CD14-positive monocyte (primary cell): Measurements from ENCODE around the gene CSMD2. TPM values are rescaled to one million over a fixed set of nuclear protein-coding genes. Genes with fewer than 3 reads are reported as not detected.

ENCODE experiments used
- DNase-seq, 3 donors: peaks; one replicate each; pipeline ENCODE4 v3.0.0-alpha.2; 2011 to 2022
- H2AFZ ChIP-seq: 2 replicates; pipeline ENCODE4 v1.6.0; 2012; ENCODE audit warnings: mild to moderate bottlenecking, low read depth, low read length, inconsistent platforms; ENCODE audit not compliant: insufficient read depth, poor library complexity, severe bottlenecking
- H3K27ac ChIP-seq, 2 donors: 1 replicate in 1 of 2; 2 replicates in 1 of 2; pipeline ENCODE4 v1.5.1; 2012 to 2013; ENCODE audit warnings: low read length in 2 of 2, control low read depth in 1 of 2, inconsistent platforms in 1 of 2, low read depth in 1 of 2, mild to moderate bottlenecking in 1 of 2
- H3K27me3 ChIP-seq, 2 donors: one replicate each; pipeline versions ENCODE4 v1.6.0 to v1.6.1; 2011 to 2013; ENCODE audit warnings: low read length in 2 of 2; ENCODE audit not compliant: control insufficient read depth in 2 of 2, insufficient read depth in 2 of 2
- H3K36me3 ChIP-seq, 2 donors: replicated peaks in 1 of 2; 1 replicate in 1 of 2; 2 replicates in 1 of 2; pipeline versions ENCODE4 v1.5.1 to v1.6.1; 2012 to 2013; ENCODE audit warnings: low read length in 2 of 2, control low read depth in 1 of 2, inconsistent platforms in 1 of 2, mild to moderate bottlenecking in 1 of 2; ENCODE audit not compliant: insufficient read depth in 2 of 2, control insufficient read depth in 1 of 2
- H3K4me1 ChIP-seq, 2 donors: 1 replicate in 1 of 2; 2 replicates in 1 of 2; pipeline versions ENCODE4 v1.5.1 to v1.6.1; 2012 to 2013; ENCODE audit warnings: low read length in 2 of 2, control low read depth in 1 of 2, inconsistent platforms in 1 of 2, mild to moderate bottlenecking in 1 of 2, moderate library complexity in 1 of 2; ENCODE audit not compliant: insufficient read depth in 2 of 2, control insufficient read depth in 1 of 2
- H3K4me2 ChIP-seq: replicated peaks from 2 replicates; pipeline ENCODE3; 2012; ENCODE audit warnings: low read length, moderate library complexity, mild to moderate bottlenecking; ENCODE audit not compliant: poor library complexity, severe bottlenecking; ENCODE audit errors: extremely low read depth
- H3K4me3 ChIP-seq, 3 experiments: fragments of 200-600 bp in 1 of 3; sonication (generic) in 1 of 3; replicated peaks in 1 of 3; 1 replicate in 2 of 3; 2 replicates in 1 of 3; pipeline ENCODE4 v1.5.1; 2011 to 2013; ENCODE audit warnings: low read length in 3 of 3, mild to moderate bottlenecking in 3 of 3, control low read depth in 2 of 3, low read depth in 2 of 3, inconsistent platforms in 1 of 3, moderate library complexity in 1 of 3
- H3K79me2 ChIP-seq: 2 replicates; pipeline ENCODE4 v1.6.0; 2012; ENCODE audit warnings: mild to moderate bottlenecking, control low read depth, inconsistent platforms, low read length, moderate library complexity; ENCODE audit not compliant: insufficient read depth
- H3K9ac ChIP-seq: 2 replicates; pipeline ENCODE4 v1.6.0; 2017; ENCODE audit warnings: low read length, mild to moderate bottlenecking; ENCODE audit not compliant: insufficient read depth, poor library complexity, severe bottlenecking
- H3K9me3 ChIP-seq, 2 donors: replicated peaks in 1 of 2; 1 replicate in 1 of 2; 2 replicates in 1 of 2; pipeline versions ENCODE4 v1.5.1 to v1.6.1; 2012 to 2013; ENCODE audit warnings: low read length in 2 of 2, control low read depth in 1 of 2; ENCODE audit not compliant: control insufficient read depth in 1 of 2, insufficient read depth in 1 of 2
- H4K20me1 ChIP-seq: 2 replicates; pipeline ENCODE4 v1.6.0; 2012; ENCODE audit warnings: mild to moderate bottlenecking, low read length, control low read depth, moderate library complexity; ENCODE audit not compliant: insufficient read depth
- H3K27ac Mint-ChIP-seq, 7 donors: one replicate each; pipeline ENCODE4 v1.8.0; 2020; ENCODE audit warnings: mild to moderate bottlenecking in 7 of 7, mixed read lengths in 7 of 7, moderate library complexity in 6 of 7, inconsistent platforms in 2 of 7
- H3K27me3 Mint-ChIP-seq, 3 donors: one replicate each; pipeline ENCODE4 v1.8.0; 2021 to 2022; ENCODE audit warnings: low read depth in 3 of 3, mild to moderate bottlenecking in 3 of 3, mixed read lengths in 3 of 3, moderate library complexity in 3 of 3, inconsistent platforms in 1 of 3
- H3K36me3 Mint-ChIP-seq, 2 donors: one replicate each; pipeline ENCODE4 v1.8.0; 2020; ENCODE audit warnings: mixed read lengths in 2 of 2, inconsistent platforms in 1 of 2, mild to moderate bottlenecking in 1 of 2
- H3K4me1 Mint-ChIP-seq: one replicate; pipeline ENCODE4 v1.8.0; 2020; ENCODE audit warnings: mild to moderate bottlenecking, mixed read lengths
- H3K4me3 Mint-ChIP-seq, 2 donors: one replicate each; pipeline ENCODE4 v1.8.0; 2020; ENCODE audit warnings: mild to moderate bottlenecking in 2 of 2, mixed read lengths in 2 of 2, moderate library complexity in 1 of 2
- H3K9me3 Mint-ChIP-seq, 7 donors: one replicate each; pipeline ENCODE4 v1.8.0; 2020 to 2022; ENCODE audit warnings: mixed read lengths in 7 of 7, mild to moderate bottlenecking in 6 of 7, moderate library complexity in 6 of 7, inconsistent platforms in 2 of 7
- WGBS: methylation state at CpG from one replicate; pipeline ENCODE4 v1.1.5; 2013; ENCODE audit warnings: missing lambda C conversion rate; ENCODE audit not compliant: insufficient coverage; 5-methylcytosine and 5-hydroxymethylcytosine counted together
- intact Hi-C, 2 donors: fragments of 100-400 bp; cut with micrococcal nuclease; formaldehyde crosslinking; loops; one replicate each; pipeline versions ENCODE4 v1.15.0 to v1.15.1; 2023
- polyA plus RNA-seq, 3 donors: library from polyadenylated mRNA; depleted of rRNA in 1 of 3; unstranded in 2 of 3; stranded (reverse) in 1 of 3; fragments of 300-500 nt in 2 of 3; fragments of >200 nt in 1 of 3; fragmentation: Illumina TruSeq in 2 of 3; gene quantifications; 1 replicate in 2 of 3; 2 replicates in 1 of 3; pipeline ENCODE4 v1.2.3, GENCODE V29; 2012 to 2021
- TF ChIP-seq, protein P1 (sequence below): fragments of 200-600 bp; IDR thresholded peaks from one replicate; pipeline ENCODE4 v1.8.0; 2022; ENCODE audit warnings: antibody characterized with exemption, mild to moderate bottlenecking

CSMD2 gene
- polyA plus RNA-seq, 3 donors = 0.04 TPM; not detected in 2

DNA sequence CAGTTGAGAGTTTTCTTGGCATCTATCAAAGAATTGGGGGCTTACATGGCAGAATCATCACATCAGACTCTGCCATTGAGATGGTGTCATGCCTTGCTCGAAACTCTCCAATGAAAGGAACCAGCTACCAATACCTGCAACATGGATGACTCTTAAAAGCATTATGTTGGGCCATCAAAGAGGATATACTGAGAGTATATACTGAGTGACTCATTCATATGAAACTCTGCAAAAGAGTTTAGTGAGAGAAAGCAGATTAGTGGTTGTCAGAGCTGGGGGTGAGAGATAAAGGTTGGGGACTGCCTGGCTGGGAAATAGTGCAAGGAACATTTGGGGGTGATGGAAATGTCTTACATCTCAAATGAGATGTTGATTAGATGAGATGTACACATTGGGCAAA, 315.8 kb downstream of the CSMD2 start:
- no CpG with 5 or more reads among the region's 1 CpG for whole genome bisulfite sequencing
- H2AFZ ChIP-seq = no peak overlapping the region
- no peaks in the 10 kb centered on the region for H3K4me1 ChIP-seq
- intact Hi-C loops = no loop called here
- TF ChIP-seq, protein P1, sequence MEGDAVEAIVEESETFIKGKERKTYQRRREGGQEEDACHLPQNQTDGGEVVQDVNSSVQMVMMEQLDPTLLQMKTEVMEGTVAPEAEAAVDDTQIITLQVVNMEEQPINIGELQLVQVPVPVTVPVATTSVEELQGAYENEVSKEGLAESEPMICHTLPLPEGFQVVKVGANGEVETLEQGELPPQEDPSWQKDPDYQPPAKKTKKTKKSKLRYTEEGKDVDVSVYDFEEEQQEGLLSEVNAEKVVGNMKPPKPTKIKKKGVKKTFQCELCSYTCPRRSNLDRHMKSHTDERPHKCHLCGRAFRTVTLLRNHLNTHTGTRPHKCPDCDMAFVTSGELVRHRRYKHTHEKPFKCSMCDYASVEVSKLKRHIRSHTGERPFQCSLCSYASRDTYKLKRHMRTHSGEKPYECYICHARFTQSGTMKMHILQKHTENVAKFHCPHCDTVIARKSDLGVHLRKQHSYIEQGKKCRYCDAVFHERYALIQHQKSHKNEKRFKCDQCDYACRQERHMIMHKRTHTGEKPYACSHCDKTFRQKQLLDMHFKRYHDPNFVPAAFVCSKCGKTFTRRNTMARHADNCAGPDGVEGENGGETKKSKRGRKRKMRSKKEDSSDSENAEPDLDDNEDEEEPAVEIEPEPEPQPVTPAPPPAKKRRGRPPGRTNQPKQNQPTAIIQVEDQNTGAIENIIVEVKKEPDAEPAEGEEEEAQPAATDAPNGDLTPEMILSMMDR = no peak
- Mint-ChIP-seq H3K36me3 (no peaks in the 10 kb centered on the region), H3K4me3 (no peak overlapping the region), H3K4me1 (no peaks in the 10 kb centered on the region), H3K27ac (no peak overlapping the region), H3K27me3 (peaks cover 1 to 9% (median 8%) of the 10 kb centered on the region in 3 donors), H3K9me3 (peaks cover 0 to 2% (median 0%) of the 10 kb centered on the region in 7 donors)
- no peak overlapping the region for H3K4me3 ChIP-seq
- H3K9me3 ChIP-seq = no peaks in the 10 kb centered on the region
- H3K27me3 ChIP-seq = no peaks in the 10 kb centered on the region
- no peak overlapping the region for H3K27ac ChIP-seq
- no peaks in the 10 kb centered on the region for H4K20me1 ChIP-seq
- DNase-seq = no peak
- no peaks in the 10 kb centered on the region for H3K36me3 ChIP-seq
- H3K4me2 ChIP-seq = no peak overlapping the region
- H3K9ac ChIP-seq = no peak overlapping the region
- no peaks in the 10 kb centered on the region for H3K79me2 ChIP-seq

DNA sequence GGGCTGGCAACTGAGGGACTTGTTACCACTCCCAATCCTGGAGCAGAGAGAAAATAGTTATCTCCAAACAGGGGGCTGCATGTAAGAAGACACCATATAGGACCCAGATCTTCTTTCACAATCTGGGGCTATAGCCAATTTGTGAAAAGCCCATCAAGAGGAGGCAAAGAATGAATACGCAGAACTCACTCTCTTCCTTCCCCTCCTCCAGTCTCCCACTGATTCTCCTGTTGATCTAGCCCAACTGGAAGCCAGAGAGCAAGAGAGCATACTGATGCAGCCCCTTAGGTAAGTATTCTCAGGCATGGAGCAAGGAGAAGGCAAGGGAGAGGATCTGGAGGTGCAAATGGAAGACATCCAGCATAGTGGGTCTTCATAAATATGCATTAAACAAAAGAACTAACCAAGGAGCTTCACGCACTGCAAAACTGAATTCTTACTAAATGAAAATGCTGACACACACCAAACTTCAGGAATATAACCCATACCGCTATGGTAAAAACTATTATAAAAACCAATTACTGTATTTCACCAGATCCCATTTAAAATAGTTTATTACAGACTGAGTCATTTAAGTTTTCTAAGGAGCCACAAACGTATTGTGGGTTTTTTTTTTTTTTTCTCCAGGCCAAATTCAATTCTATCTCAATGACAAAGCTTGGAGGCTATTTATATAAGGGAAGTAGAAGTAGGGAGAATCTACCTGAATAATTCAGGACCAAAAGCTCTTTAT, 316.7 kb downstream of the CSMD2 start:
- no peaks in the 10 kb centered on the region for H3K4me1 Mint-ChIP-seq
- H3K27ac ChIP-seq = no peak overlapping the region
- no peak overlapping the region for H2AFZ ChIP-seq
- H3K9ac ChIP-seq = no peak overlapping the region
- TF ChIP-seq, protein P1 = no peak
- H3K4me1 ChIP-seq = no peaks in the 10 kb centered on the region
- intact Hi-C loops = no loop called here
- H3K27ac Mint-ChIP-seq = no peak overlapping the region
- H3K27me3 Mint-ChIP-seq = peaks cover 0 to 8% (median 8%) of the 10 kb centered on the region in 3 donors
- no peaks in the 10 kb centered on the region for H3K9me3 ChIP-seq
- H4K20me1 ChIP-seq = no peaks in the 10 kb centered on the region
- no peak overlapping the region for H3K4me3 ChIP-seq
- H3K4me2 ChIP-seq = no peak overlapping the region
- no peak for DNase-seq
- H3K27me3 ChIP-seq = no peaks in the 10 kb centered on the region
- no peak overlapping the region for H3K4me3 Mint-ChIP-seq
- 0% methylated on average over 1 of the region's 4 CpGs for WGBS
- no peaks in the 10 kb centered on the region for H3K36me3 ChIP-seq
- no peaks in the 10 kb centered on the region for H3K36me3 Mint-ChIP-seq
- no peaks in the 10 kb centered on the region for H3K79me2 ChIP-seq
- peaks cover 0 to 2% (median 0%) of the 10 kb centered on the region in 7 donors for H3K9me3 Mint-ChIP-seq
